Vagina (tissue), 2 donors: ENCODE results near the gene PI4KB. TPM values are rescaled to one million over a fixed set of nuclear protein-coding genes. Genes with fewer than 3 reads are reported as not detected.
"Not testable (repeated sequence)": the region's sequence is repeated elsewhere in the genome, so short reads cannot be mapped to it uniquely, and the experiment has no call there.

Experiments used
- DNase-seq, 2 donors: peaks; one replicate each; pipeline ENCODE4 v3.0.0-alpha.2; 2017; ENCODE audit errors: extremely low spot score in 2 of 2
- H3K27ac ChIP-seq: fragments of 200-600 bp; sonication (generic); one replicate; pipeline ENCODE4 v1.5.1; 2019
- H3K27me3 ChIP-seq: fragments of 200-600 bp; sonication (generic); one replicate; pipeline ENCODE4 v1.5.1; 2019
- H3K36me3 ChIP-seq, 2 donors: fragments of 200-600 bp; sonication (generic); one replicate each; pipeline ENCODE4 v1.5.1; 2017 to 2019
- H3K4me1 ChIP-seq: fragments of 200-600 bp; sonication (generic); one replicate; pipeline ENCODE4 v1.5.1; 2019
- H3K4me3 ChIP-seq, 2 donors: fragments of 200-600 bp; sonication (generic); 1 replicate in 1 of 2; 2 replicates in 1 of 2; pipeline ENCODE4 v1.5.1; 2016 to 2019
- H3K9me3 ChIP-seq: fragments of 200-600 bp; sonication (generic); one replicate; pipeline ENCODE4 v1.5.1; 2019
- CTCF ChIP-seq, 3 experiments: fragments of 450-650 bp in 2 of 3; fragments of 200-600 bp in 1 of 3; sonication (generic) in 1 of 3; IDR thresholded peaks; one replicate each; pipeline ENCODE4 v1.5.1; 2017 to 2019; ENCODE audit warnings: antibody characterized with exemption in 3 of 3, mild to moderate bottlenecking in 2 of 3, moderate library complexity in 2 of 3
- POLR2A ChIP-seq, 2 donors: fragments of 450-650 bp; IDR thresholded peaks; one replicate each; pipeline ENCODE4 v1.6.1; 2017; ENCODE audit warnings: antibody characterized with exemption in 2 of 2, mild to moderate bottlenecking in 2 of 2, moderate library complexity in 2 of 2
- POLR2AphosphoS5 ChIP-seq, 2 donors: sonication (generic); formaldehyde crosslinking; IDR thresholded peaks; one replicate each; pipeline ENCODE4 v1.9.0; 2017; ENCODE audit warnings: antibody characterized with exemption in 2 of 2, mild to moderate bottlenecking in 2 of 2, low read depth in 1 of 2; ENCODE audit not compliant: insufficient read depth in 1 of 2
- intact Hi-C: fragments of 100-400 bp; cut with DNase I; formaldehyde crosslinking; loops from one replicate; pipeline ENCODE4 v1.15.1; 2023
- total RNA-seq: library from RNA; depleted of rRNA; stranded (reverse); fragments of >200 nt; gene quantifications from one replicate; pipeline ENCODE4 v1.2.3, GENCODE V29; 2016

PI4KB gene
- total RNA-seq, 1 donor from 2014 or later: 69.0 TPM

DNA sequence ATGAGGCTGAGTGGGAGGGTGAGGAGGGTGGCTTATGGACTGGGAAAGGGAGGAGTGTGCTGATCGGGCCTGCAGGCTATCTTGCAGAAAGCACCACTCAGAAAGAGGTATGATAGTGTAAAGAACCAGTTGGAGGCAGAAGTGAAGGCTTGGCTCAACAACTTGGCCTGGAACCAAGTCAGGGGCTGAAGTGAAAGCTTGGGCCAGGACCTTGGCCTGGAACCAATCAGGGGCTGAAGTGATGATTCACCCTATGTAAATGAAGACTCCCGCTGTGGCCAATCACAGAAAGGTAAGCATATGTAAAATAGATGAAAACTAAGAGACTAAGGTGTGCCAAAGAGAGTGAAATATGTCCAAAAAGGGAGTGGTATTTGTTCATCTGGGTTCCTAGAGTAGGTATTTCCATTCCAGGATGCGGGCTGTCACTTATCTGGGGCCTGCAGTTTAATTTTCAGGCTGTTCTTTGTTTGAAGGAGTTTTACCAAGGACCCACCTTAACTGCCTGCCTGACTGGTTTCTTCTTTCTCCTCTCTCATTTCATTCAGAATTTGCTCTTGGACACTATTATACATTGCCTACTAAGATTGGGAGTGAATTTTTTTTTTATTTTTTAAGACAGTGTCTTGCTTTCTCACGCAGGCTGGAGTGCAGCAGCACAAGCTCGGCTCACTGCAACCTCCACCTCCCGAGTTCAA lies 25.0 kb upstream of the PI4KB start:
- Histone ChIP-seq H3K4me1 (peaks cover 4% of the 10 kb centered on the region), H3K27me3 (no peaks in the 10 kb centered on the region), H3K4me3 (no peak overlapping the region), H3K9me3 (no peaks in the 10 kb centered on the region), H3K36me3 (no peaks in the 10 kb centered on the region), H3K27ac (no peak overlapping the region)
- intact Hi-C loops: no loop called here
- no peak for TF ChIP-seq POLR2AphosphoS5 (IDR thresholded peaks at IDR 0.05; ENCODE audit: insufficient read depth in 1 of 2, low read depth in 1 of 2)
- no peak for TF ChIP-seq CTCF (IDR thresholded peaks at IDR 0.05)
- no peak for TF ChIP-seq POLR2A (IDR thresholded peaks at IDR 0.05)
- DNase-seq: no peak

- H3K9me3 ChIP-seq, H3K27ac ChIP-seq, H3K27me3 ChIP-seq, H3K36me3 ChIP-seq, DNase-seq, intact Hi-C loops, H3K4me3 ChIP-seq: not testable (repeated sequence)
- H3K4me1 ChIP-seq: peaks cover 16% of the 10 kb centered on the region
Measured at GRCh38 chr1:151350323-151350722, 23.1 kb upstream of the PI4KB start.

- Histone ChIP-seq H3K36me3 (peaks cover 0 to 17% of the 10 kb centered on the region in 2 donors), H3K4me1 (peaks cover 16% of the 10 kb centered on the region), H3K9me3 (no peaks in the 10 kb centered on the region), H3K4me3 (peak overlapping the region; percentile 65 to 73), H3K27ac (peak overlapping the region; percentile 91), H3K27me3 (no peaks in the 10 kb centered on the region)
- no peak for DNase-seq
- intact Hi-C loops: no loop called here
- TF ChIP-seq POLR2AphosphoS5 (IDR thresholded peaks at IDR 0.05; ENCODE audit: insufficient read depth in 1 of 2, low read depth in 1 of 2) (no peak), CTCF (IDR thresholded peaks at IDR 0.05) (no peak), POLR2A (IDR thresholded peaks at IDR 0.05) (no peak)
Measured at GRCh38 chr1:151347523-151348246, 20.5 kb upstream of the PI4KB start.

DNA sequence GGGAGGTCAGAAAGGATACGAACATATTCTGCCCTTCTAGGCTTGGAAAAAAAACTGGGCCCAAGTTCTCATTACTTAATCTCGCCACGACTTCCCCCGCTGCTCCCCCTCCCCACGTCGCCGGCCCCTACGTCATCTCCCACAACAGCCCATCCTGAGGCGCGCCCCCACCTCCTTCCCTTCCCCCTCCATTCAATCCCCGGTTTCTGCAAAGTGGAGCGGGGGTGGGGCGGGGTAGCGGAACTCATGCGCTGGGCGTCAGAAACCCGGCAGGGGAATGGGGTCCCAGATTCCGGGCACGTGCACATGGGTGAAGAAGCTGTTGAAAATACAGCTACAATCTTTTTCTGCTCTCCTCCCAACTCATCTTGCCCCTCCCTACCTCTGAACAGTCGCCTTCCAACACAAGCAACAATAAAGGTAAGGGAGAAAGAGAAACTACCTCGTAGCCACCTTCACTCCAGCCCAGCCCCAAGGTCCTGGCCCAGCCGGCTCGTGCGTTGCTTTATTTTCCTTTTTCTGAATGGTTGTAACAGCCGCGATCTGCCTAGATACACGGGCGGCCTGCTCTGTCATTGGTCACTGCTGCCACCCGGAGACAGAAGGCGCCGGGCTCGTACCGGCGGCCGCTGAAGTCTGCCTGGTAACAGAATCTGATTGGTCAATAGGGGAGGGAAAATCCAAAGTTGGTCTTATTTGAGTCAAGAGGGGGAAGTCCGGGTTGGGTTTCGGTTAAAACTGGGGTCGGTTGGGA lies 19.7 kb upstream of the PI4KB start, which contains the start of gene RFX5:
Gene RFX5 (minus strand): TSS at position 484 of the 754 bp plus-strand sequence. CDS start 932 bp downstream, outside the sequence.
- H3K4me1 ChIP-seq: peaks cover 16% of the 10 kb centered on the region
- H3K36me3 ChIP-seq: peaks cover 0 to 17% of the 10 kb centered on the region in 2 donors
- DNase-seq: peak in 1 of 2 donors; percentile 98
- no peaks in the 10 kb centered on the region for H3K9me3 ChIP-seq
- no peak for TF ChIP-seq CTCF (IDR thresholded peaks at IDR 0.05)
- peak in 1 of 2 donors; percentile 44 for TF ChIP-seq POLR2A (IDR thresholded peaks at IDR 0.05)
- TF ChIP-seq POLR2AphosphoS5 (IDR thresholded peaks at IDR 0.05; ENCODE audit: insufficient read depth in 1 of 2, low read depth in 1 of 2): peak; percentile 73 to 82
- H3K27me3 ChIP-seq: no peaks in the 10 kb centered on the region
- H3K27ac ChIP-seq: peak within 1 kb of the TSS; percentile 91
- intact Hi-C loops: no loop called here
- peak within 1 kb of the TSS; percentile 65 to 73 for H3K4me3 ChIP-seq

GRCh38 chr1:151346082-151346768 lies 19.0 kb upstream of the PI4KB start:
- Histone ChIP-seq H3K9me3 (no peaks in the 10 kb centered on the region), H3K27ac (peak overlapping the region; percentile 91), H3K36me3 (peaks cover 0 to 17% of the 10 kb centered on the region in 2 donors), H3K4me1 (peaks cover 16% of the 10 kb centered on the region), H3K4me3 (peak overlapping the region; percentile 65 to 73), H3K27me3 (no peaks in the 10 kb centered on the region)
- no peak for DNase-seq
- intact Hi-C loops: no loop called here
- no peak for TF ChIP-seq POLR2A (IDR thresholded peaks at IDR 0.05)
- TF ChIP-seq POLR2AphosphoS5 (IDR thresholded peaks at IDR 0.05; ENCODE audit: insufficient read depth in 1 of 2, low read depth in 1 of 2): no peak
- TF ChIP-seq CTCF (IDR thresholded peaks at IDR 0.05): no peak
